ENCODE data around the gene EAF1.
"Not testable (repeated sequence)": the region's sequence is repeated elsewhere in the genome, so short reads cannot be mapped to it uniquely, and the experiment has no call there.

The EAF1 gene

DNA sequence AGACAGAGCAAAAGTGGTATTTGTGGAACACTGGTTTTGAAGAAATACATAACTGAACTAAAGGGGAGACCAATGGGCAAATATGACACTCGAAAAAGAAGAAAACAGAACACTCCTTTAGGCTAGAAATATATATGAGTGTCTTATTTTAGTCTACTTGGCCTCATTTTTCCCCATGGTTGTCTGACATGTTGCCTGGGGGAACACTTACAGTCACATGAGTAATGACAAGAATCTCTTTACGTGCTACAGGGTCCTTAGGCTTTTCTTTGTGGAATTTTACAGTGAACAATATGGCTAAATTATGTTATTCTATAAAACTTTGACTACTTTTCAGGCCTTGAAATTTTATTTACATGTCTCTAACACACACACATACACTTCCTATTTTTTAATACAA, 17.6 kb upstream of the EAF1 start:
- TF ChIP-seq CTCF (IDR thresholded peaks at IDR 0.05; ENCODE audit: low read length, missing control alignments), result no peak
- DNase-seq (ENCODE audit: low read depth), result no peak
- no peak overlapping the region for H3K4me3 ChIP-seq (replicated peaks; ENCODE audit: low read depth, low read length)

GRCh38 chr3:15410966-15411365, 16.4 kb upstream of the EAF1 start:
- not testable (repeated sequence) for DNase-seq (ENCODE audit: low read depth); H3K4me3 ChIP-seq (replicated peaks; ENCODE audit: low read depth, low read length)

- no peak for TF ChIP-seq CTCF (IDR thresholded peaks at IDR 0.05; ENCODE audit: low read length, missing control alignments)
- DNase-seq (ENCODE audit: low read depth), result no peak
- no peak overlapping the region for H3K4me3 ChIP-seq (replicated peaks; ENCODE audit: low read depth, low read length)
These were observed 6.5 kb upstream of the EAF1 start for GRCh38 chr3:15420871-15421270.

DNA sequence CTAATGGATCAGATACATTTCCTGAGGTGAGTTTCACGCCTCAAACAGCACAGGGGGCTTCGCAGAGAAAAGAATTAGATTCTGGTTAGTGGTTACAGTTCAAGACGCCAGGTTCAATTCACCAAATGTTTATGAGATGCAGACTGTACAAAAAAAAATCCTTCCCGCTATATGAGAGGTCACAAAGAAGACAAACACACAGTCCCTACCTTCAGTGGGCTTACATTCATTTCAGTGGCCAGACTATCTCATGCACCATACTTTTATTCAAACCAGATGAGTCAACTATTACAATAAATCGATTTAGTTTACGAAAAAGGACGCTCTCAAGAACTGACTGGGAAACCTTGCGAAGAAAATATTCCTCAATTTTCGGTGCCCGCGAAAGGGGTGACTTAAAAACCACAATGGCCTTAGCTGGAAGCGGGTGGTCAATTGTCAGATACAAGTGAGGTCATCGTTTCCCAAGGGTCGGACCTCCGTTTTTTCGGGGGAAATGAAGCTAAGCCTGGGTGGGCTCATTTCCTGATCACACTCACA, 749 bp upstream of the EAF1 start:
- H3K4me3 ChIP-seq (replicated peaks; ENCODE audit: low read depth, low read length), result peak overlapping the region; percentile 99
- no peak for DNase-seq (ENCODE audit: low read depth)
- no peak for TF ChIP-seq CTCF (IDR thresholded peaks at IDR 0.05; ENCODE audit: low read length, missing control alignments)

GRCh38 chr3:15427981-15428380, 583 bp downstream of the EAF1 start:
- no peak for DNase-seq (ENCODE audit: low read depth)
- TF ChIP-seq CTCF (IDR thresholded peaks at IDR 0.05; ENCODE audit: low read length, missing control alignments), result no peak
- H3K4me3 ChIP-seq (replicated peaks; ENCODE audit: low read depth, low read length), result peak overlapping the region; percentile 99

- peak; percentile 62 for DNase-seq (ENCODE audit: low read depth)
- H3K4me3 ChIP-seq (replicated peaks; ENCODE audit: low read depth, low read length), result peak overlapping the region; percentile 99
- no peak for TF ChIP-seq CTCF (IDR thresholded peaks at IDR 0.05; ENCODE audit: low read length, missing control alignments)
These were observed 1.1 kb downstream of the EAF1 start for GRCh38 chr3:15428539-15428938.

DNA sequence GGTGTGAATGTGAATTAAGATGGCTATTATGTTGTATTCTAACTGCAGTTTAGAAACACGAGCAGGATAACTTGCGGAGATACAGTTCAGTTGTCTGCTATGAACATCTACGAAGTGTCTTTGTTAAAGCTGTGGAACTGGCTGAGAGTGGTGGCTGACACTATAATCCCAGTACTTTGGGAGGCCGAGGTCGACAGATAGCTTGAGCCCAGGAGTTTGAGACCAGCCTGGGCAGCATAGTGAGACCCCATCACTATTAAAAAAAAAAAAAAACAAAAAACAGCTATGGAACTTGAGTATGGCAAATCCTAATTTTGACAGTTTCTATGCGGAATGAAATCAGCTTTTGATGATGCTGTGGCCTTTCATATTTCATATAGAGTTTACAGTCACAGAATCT, 1.7 kb downstream of the EAF1 start:
- DNase-seq (ENCODE audit: low read depth), result no peak
- TF ChIP-seq CTCF (IDR thresholded peaks at IDR 0.05; ENCODE audit: low read length, missing control alignments), result no peak
- H3K4me3 ChIP-seq (replicated peaks; ENCODE audit: low read depth, low read length), result peak overlapping the region; percentile 99

Measured in fibroblast of pulmonary artery (primary cell).